ENCODE measurements around the gene STARD5.

The STARD5 gene

DNA sequence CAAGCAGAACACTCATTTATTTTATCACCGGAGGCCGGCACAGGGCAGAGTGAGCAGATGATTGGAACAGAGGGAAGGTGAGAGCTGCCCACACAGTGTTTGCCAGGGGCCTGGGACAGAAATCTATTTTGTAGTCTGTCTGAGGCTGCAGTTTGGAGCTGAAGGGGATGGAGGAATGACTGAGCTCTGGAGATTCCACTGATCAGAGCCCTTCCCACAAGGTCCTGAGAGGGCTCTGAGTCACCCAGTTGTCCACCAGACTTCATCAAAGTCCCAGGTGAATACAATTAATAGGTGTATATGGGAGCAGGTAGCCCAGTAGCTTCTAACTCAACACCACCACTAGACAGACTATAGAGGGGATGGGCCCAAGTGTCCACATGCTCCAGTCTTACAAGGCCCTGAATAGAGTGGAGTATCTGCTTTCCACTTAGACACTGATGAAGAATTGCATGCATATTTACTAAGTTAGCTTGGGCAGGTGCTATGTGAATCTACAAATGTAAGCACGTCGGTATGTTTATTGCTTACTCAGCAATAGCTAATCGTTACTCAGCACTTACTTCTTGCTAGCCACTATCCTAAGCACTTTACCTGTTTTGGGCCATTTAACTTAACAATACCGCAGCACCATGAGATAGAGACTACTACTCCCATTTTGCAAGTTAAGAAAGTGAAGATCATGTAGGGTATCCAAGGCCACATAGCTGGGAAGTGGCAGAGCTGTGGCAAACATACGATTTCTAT, 2.7 kb upstream of the STARD5 start:
- Histone ChIP-seq H3K27ac (no peak overlapping the region), H3K4me3 (no peak overlapping the region), H3K36me3 (ENCODE audit: insufficient read depth, low read length) (no peaks in the 10 kb centered on the region), H3K9ac (ENCODE audit: insufficient read length) (no peak overlapping the region), H3K9me3 (ENCODE audit: low read depth, low read length) (no peaks in the 10 kb centered on the region)
- DNase-seq (ENCODE audit: low read depth, low spot score): no peak
- no peak for TF ChIP-seq POLR2AphosphoS5 (IDR thresholded peaks at IDR 0.05; ENCODE audit: borderline replicate concordance, low read depth, low read length)
- no peak for TF ChIP-seq FOXP2 (optimal IDR thresholded peaks at IDR 0.05; ENCODE audit: control extremely low read depth, extremely low read length, insufficient read depth)
- TF ChIP-seq EZH2 (IDR thresholded peaks at IDR 0.05): no peak

DNA sequence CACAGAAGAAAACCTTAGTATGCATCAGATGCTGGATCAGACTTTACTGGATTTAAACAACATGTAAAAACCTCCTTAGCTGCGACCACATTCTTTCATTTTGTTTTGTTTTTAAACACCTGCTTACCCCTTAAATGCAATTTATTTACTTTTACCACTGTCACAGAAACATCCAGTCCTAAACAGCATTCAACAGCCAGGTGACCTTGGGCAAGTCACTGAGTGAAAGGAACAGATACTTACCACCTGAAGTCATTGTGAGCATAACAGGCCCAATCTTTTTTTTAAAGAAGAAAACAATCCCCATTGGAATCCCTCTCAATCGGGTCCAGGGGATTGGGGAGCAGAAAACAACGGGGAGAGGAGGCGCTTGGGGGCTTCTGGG, 390 bp downstream of the STARD5 start:
- Histone ChIP-seq H3K4me3 (peak overlapping the region; percentile 73), H3K9ac (ENCODE audit: insufficient read length) (no peak overlapping the region), H3K27ac (no peak overlapping the region), H3K36me3 (ENCODE audit: insufficient read depth, low read length) (no peaks in the 10 kb centered on the region), H3K9me3 (ENCODE audit: low read depth, low read length) (no peaks in the 10 kb centered on the region)
- DNase-seq (ENCODE audit: low read depth, low spot score): no peak
- no peak for TF ChIP-seq POLR2AphosphoS5 (IDR thresholded peaks at IDR 0.05; ENCODE audit: borderline replicate concordance, low read depth, low read length)
- no peak for TF ChIP-seq EZH2 (IDR thresholded peaks at IDR 0.05)
- TF ChIP-seq FOXP2 (optimal IDR thresholded peaks at IDR 0.05; ENCODE audit: control extremely low read depth, extremely low read length, insufficient read depth): no peak

DNA sequence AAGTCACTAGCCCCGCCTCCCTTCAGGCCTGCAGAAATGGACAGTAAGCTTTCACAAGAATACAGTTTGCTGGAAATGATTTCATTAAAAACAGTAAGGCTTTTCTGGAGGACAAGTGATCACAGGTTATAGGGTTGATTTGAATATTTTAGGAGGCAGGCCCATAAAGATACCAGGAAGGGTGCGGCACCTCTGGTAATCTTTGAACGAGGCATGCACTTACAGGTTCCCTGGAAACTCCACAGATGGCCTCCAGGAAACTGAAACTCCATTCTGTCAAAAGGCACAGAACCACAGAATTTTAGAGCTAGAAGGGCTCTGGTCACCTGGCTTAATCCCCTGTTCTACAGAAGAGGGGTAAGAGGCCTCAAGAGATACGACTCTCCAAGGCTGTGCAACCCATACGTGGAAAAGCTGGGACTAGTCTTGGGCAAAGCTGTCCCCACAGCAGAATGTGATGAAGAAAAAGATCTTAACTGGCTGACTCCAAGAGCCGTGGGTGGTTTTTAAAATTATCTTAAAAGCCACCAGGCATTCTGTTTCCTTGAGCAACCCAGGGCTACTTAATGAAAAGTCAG, 1.2 kb downstream of the STARD5 start:
- TF ChIP-seq FOXP2 (optimal IDR thresholded peaks at IDR 0.05; ENCODE audit: control extremely low read depth, extremely low read length, insufficient read depth): no peak
- TF ChIP-seq POLR2AphosphoS5 (IDR thresholded peaks at IDR 0.05; ENCODE audit: borderline replicate concordance, low read depth, low read length): no peak
- TF ChIP-seq EZH2 (IDR thresholded peaks at IDR 0.05): no peak
- no peak overlapping the region for H3K9ac ChIP-seq (ENCODE audit: insufficient read length)
- H3K9me3 ChIP-seq (ENCODE audit: low read depth, low read length): no peaks in the 10 kb centered on the region
- DNase-seq (ENCODE audit: low read depth, low spot score): no peak
- H3K4me3 ChIP-seq: no peak overlapping the region
- no peak overlapping the region for H3K27ac ChIP-seq
- H3K36me3 ChIP-seq (ENCODE audit: insufficient read depth, low read length): no peaks in the 10 kb centered on the region

DNA sequence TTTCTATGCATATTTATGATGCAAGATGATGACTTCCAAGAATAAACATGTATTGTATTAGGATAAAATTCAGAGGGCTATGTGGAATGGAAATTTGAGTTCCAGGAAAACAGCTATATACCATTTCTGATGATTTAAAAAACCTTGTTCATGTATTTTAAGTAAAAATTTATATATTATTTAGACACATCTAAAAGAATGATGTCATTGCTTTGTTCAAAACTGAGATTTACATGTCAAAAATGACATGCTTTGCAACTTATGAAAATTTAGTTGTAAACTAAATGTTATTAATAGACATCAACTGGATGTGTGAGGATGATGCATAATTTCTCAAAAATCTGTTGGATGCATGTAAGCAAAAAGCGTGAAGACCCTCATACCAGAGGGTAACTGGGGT, 2.3 kb downstream of the STARD5 start:
- no peaks in the 10 kb centered on the region for H3K9me3 ChIP-seq (ENCODE audit: low read depth, low read length)
- H3K9ac ChIP-seq (ENCODE audit: insufficient read length): no peak overlapping the region
- no peak for DNase-seq (ENCODE audit: low read depth, low spot score)
- no peaks in the 10 kb centered on the region for H3K36me3 ChIP-seq (ENCODE audit: insufficient read depth, low read length)
- H3K4me3 ChIP-seq: no peak overlapping the region
- no peak overlapping the region for H3K27ac ChIP-seq
- no peak for TF ChIP-seq EZH2 (IDR thresholded peaks at IDR 0.05)
- no peak for TF ChIP-seq FOXP2 (optimal IDR thresholded peaks at IDR 0.05; ENCODE audit: control extremely low read depth, extremely low read length, insufficient read depth)
- no peak for TF ChIP-seq POLR2AphosphoS5 (IDR thresholded peaks at IDR 0.05; ENCODE audit: borderline replicate concordance, low read depth, low read length)

DNA sequence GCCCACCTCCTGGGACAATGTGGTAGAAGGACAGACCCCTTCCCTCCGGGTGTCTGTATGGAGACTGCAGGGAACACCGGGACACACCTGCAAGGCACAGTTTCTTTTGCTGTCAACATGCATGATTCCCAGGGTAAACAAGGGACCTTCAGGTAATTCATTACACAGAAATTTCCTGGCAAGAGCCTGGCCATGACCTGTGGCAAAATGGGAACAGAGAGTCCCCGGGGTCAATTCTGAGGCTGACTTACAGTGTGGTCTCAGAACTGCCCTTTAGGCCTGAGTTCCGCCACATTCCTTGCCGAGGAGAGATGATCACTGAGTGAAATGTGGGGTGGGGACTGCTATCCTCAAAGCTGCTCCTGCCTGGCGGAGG, 6.3 kb downstream of the STARD5 start:
- DNase-seq (ENCODE audit: low read depth, low spot score): no peak
- no peak overlapping the region for H3K4me3 ChIP-seq
- no peaks in the 10 kb centered on the region for H3K9me3 ChIP-seq (ENCODE audit: low read depth, low read length)
- H3K36me3 ChIP-seq (ENCODE audit: insufficient read depth, low read length): no peaks in the 10 kb centered on the region
- no peak overlapping the region for H3K9ac ChIP-seq (ENCODE audit: insufficient read length)
- no peak overlapping the region for H3K27ac ChIP-seq
- TF ChIP-seq EZH2 (IDR thresholded peaks at IDR 0.05) (no peak), FOXP2 (optimal IDR thresholded peaks at IDR 0.05; ENCODE audit: control extremely low read depth, extremely low read length, insufficient read depth) (no peak), POLR2AphosphoS5 (IDR thresholded peaks at IDR 0.05; ENCODE audit: borderline replicate concordance, low read depth, low read length) (no peak)

DNA sequence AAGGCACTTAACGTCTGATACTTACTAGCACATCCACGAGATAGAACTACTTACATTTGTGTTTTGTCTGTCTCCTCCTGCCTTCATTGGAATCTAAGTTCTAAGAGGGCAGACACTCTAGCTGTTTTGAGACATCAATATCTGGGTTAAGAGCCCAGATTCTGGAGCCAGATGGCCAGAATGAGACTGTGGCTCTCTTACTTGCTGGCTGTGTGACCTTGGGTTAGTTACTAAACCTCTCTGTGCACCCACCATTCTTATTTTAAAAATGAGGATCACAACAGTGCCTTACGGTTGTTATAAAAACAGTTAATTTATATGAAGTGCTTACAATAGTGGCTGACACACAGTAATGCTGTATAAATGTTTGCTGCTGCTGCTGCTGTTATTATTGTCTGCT, 7.7 kb downstream of the STARD5 start:
- Histone ChIP-seq H3K9me3 (ENCODE audit: low read depth, low read length) (no peaks in the 10 kb centered on the region), H3K4me3 (no peak overlapping the region), H3K9ac (ENCODE audit: insufficient read length) (no peak overlapping the region), H3K27ac (no peak overlapping the region), H3K36me3 (ENCODE audit: insufficient read depth, low read length) (no peaks in the 10 kb centered on the region)
- no peak for DNase-seq (ENCODE audit: low read depth, low spot score)
- no peak for TF ChIP-seq POLR2AphosphoS5 (IDR thresholded peaks at IDR 0.05; ENCODE audit: borderline replicate concordance, low read depth, low read length)
- TF ChIP-seq EZH2 (IDR thresholded peaks at IDR 0.05): no peak

DNA sequence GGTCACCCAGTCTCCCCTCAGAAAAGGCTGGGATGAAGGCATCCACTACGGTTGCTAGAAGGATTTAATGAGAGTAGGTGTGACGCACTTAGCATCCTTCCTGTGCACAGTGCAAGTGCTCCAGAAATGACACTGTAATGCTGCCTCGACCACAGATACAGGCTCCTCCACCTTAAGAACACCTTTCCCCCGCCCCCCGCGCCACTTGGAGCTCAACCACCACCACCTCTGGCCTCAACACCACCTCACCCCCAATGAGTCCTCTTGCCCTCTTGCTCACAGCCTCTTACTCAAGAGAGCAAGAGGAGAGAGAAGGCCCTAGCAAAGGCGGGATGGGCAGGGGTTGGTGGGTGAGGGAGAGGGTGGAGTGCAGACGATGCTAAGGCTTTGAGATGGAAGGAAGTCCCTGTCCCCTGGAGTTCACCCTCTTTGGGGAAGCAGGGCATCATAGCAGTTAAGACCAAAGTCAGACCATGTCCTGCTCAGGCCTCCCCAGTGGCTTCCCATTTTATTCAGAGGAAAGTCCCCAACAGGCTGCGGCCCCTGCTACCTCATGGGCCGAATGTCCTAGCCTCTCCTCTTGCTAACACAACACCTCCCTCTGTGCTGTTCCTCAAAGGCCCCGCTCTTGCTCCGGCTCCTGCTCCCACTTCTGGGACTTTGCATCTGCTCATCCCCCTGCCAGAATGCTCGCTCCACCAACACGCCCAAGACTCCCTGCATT, 8.3 kb downstream of the STARD5 start:
- no peak for DNase-seq (ENCODE audit: low read depth, low spot score)
- Histone ChIP-seq H3K36me3 (ENCODE audit: insufficient read depth, low read length) (no peaks in the 10 kb centered on the region), H3K27ac (no peak overlapping the region)

DNA sequence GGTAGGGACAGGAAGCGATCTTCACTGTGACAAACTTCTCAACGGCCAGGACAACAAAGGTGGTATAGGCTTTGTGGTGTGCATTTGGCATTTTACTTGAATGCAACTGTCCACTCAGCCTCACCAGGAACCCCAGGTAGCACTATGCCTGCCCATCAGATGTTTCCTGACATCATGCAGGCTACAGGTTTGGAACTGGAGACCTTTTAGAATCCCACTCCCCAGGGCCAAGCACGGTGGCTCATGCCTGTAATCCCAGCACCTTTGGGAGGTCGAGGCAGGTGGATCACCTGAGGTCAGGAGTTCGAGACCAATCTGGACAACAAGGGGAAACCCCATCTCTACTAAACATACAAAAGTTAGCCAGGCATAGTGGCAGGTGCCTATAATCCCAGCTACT, 9.6 kb downstream of the STARD5 start:
- Histone ChIP-seq H3K27ac (no peak overlapping the region), H3K4me3 (no peak overlapping the region), H3K9ac (ENCODE audit: insufficient read length) (no peak overlapping the region), H3K9me3 (ENCODE audit: low read depth, low read length) (no peaks in the 10 kb centered on the region), H3K36me3 (ENCODE audit: insufficient read depth, low read length) (no peaks in the 10 kb centered on the region)
- no peak for TF ChIP-seq FOXP2 (optimal IDR thresholded peaks at IDR 0.05; ENCODE audit: control extremely low read depth, extremely low read length, insufficient read depth)
- no peak for TF ChIP-seq POLR2AphosphoS5 (IDR thresholded peaks at IDR 0.05; ENCODE audit: borderline replicate concordance, low read depth, low read length)
- TF ChIP-seq EZH2 (IDR thresholded peaks at IDR 0.05): no peak
- no peak for DNase-seq (ENCODE audit: low read depth, low spot score)

More for the DNA sequence above, 8.3 kb downstream of the STARD5 start:
- H3K9ac ChIP-seq (ENCODE audit: insufficient read length): no peak overlapping the region
- TF ChIP-seq POLR2AphosphoS5 (IDR thresholded peaks at IDR 0.05; ENCODE audit: borderline replicate concordance, low read depth, low read length): no peak
- no peak for TF ChIP-seq EZH2 (IDR thresholded peaks at IDR 0.05)
- no peak for TF ChIP-seq FOXP2 (optimal IDR thresholded peaks at IDR 0.05; ENCODE audit: control extremely low read depth, extremely low read length, insufficient read depth)
- H3K9me3 ChIP-seq (ENCODE audit: low read depth, low read length): no peaks in the 10 kb centered on the region
- no peak overlapping the region for H3K4me3 ChIP-seq
